CD4-positive, alpha-beta T cell treated with Interleukin-4 for 1 hour (primary cell): Measurements from ENCODE around the gene DUSP5.

Experiments used
- DNase-seq, 2 donors: peaks; one replicate each; pipeline ENCODE4 v3.0.0-alpha.2; 2020 to 2022

DUSP5 gene

GRCh38 chr10:110502072-110502845 is 4.6 kb downstream of the DUSP5 start:
- DNase-seq, result no peak

- peak; percentile 61 to 62 for DNase-seq
Measured at GRCh38 chr10:110502851-110503301, 5.2 kb downstream of the DUSP5 start.

- no peak for DNase-seq
Measured at GRCh38 chr10:110503528-110504110, 5.9 kb downstream of the DUSP5 start.

- peak; percentile 85 to 89 for DNase-seq
Measured at GRCh38 chr10:110504111-110504735, 6.5 kb downstream of the DUSP5 start.

GRCh38 chr10:110505130-110505770 is 7.5 kb downstream of the DUSP5 start:
- DNase-seq, result no peak

GRCh38 chr10:110506448-110506847 is 8.7 kb downstream of the DUSP5 start:
- no peak for DNase-seq

- DNase-seq, result no peak
Measured at GRCh38 chr10:110507346-110507745, 9.6 kb downstream of the DUSP5 start.

- no peak for DNase-seq
Measured at GRCh38 chr10:110508159-110508788, 10.6 kb downstream of the DUSP5 start.

- DNase-seq, result no peak
Measured at GRCh38 chr10:110508806-110509544, 11.3 kb downstream of the DUSP5 start.

GRCh38 chr10:110509560-110509959 is 11.9 kb downstream of the DUSP5 start:
- no peak for DNase-seq

GRCh38 chr10:110510086-110510485 is 12.4 kb downstream of the DUSP5 start:
- DNase-seq, result no peak

- no peak for DNase-seq
Measured at GRCh38 chr10:110510730-110511129, 13.0 kb downstream of the DUSP5 start.

GRCh38 chr10:110511734-110512449 is 14.2 kb downstream of the DUSP5 start:
- no peak for DNase-seq

- peak in 1 of 2 donors; percentile 36 for DNase-seq
Measured at GRCh38 chr10:110512461-110513187, 14.9 kb downstream of the DUSP5 start.

- DNase-seq, result no peak
Measured at GRCh38 chr10:110513949-110514348, 16.2 kb downstream of the DUSP5 start.

- DNase-seq, result no peak
Measured at GRCh38 chr10:110514848-110515247, 17.1 kb downstream of the DUSP5 start.

- no peak for DNase-seq
Measured at GRCh38 chr10:110516815-110517492, 19.2 kb downstream of the DUSP5 start.

- no peak for DNase-seq
Measured at GRCh38 chr10:110522365-110522988, 24.8 kb downstream of the DUSP5 start.

- DNase-seq, result no peak
Measured at GRCh38 chr10:110523736-110524135, 26.0 kb downstream of the DUSP5 start.
